Small intestine (tissue), 7 donors: Measurements from ENCODE around the gene LRRC27. TPM values are rescaled to one million over a fixed set of nuclear protein-coding genes. Genes with fewer than 3 reads are reported as not detected.

Source experiments
- DNase-seq, 2 donors: peaks; one replicate each; pipeline versions ENCODE4 v3.0.0 to v3.0.0-alpha.2; 2013
- FAIRE-seq: peaks from 2 replicates; lab custom pipeline; 2012; peaks lifted over from hg19 to GRCh38; lab: Jason Lieb, UNC
- H3K27ac ChIP-seq, 3 donors: one replicate each; pipeline ENCODE4 v1.5.1; 2013; ENCODE audit warnings: low read length in 2 of 3, mild to moderate bottlenecking in 2 of 3, control low read depth in 1 of 3, inconsistent platforms in 1 of 3, low read depth in 1 of 3, moderate library complexity in 1 of 3
- H3K27me3 ChIP-seq, 3 donors: one replicate each; pipeline ENCODE4 v1.6.1; 2013; ENCODE audit warnings: low read length in 3 of 3, inconsistent platforms in 1 of 3; ENCODE audit not compliant: control insufficient read depth in 3 of 3, insufficient read depth in 3 of 3
- H3K36me3 ChIP-seq, 3 donors: one replicate each; pipeline ENCODE4 v1.6.1; 2013; ENCODE audit warnings: low read length in 3 of 3, inconsistent platforms in 1 of 3, low read depth in 1 of 3, mild to moderate bottlenecking in 1 of 3, moderate library complexity in 1 of 3; ENCODE audit not compliant: control insufficient read depth in 3 of 3, insufficient read depth in 2 of 3
- H3K4me1 ChIP-seq, 3 donors: one replicate each; pipeline ENCODE4 v1.6.1; 2013; ENCODE audit warnings: low read length in 2 of 3, inconsistent platforms in 1 of 3, low read depth in 1 of 3, mild to moderate bottlenecking in 1 of 3, moderate library complexity in 1 of 3; ENCODE audit not compliant: control insufficient read depth in 3 of 3, insufficient read depth in 2 of 3
- H3K4me3 ChIP-seq, 3 donors: one replicate each; pipeline ENCODE4 v1.5.1; 2013; ENCODE audit warnings: low read length in 3 of 3, control low read depth in 1 of 3, inconsistent platforms in 1 of 3, low read depth in 1 of 3, mild to moderate bottlenecking in 1 of 3, moderate library complexity in 1 of 3
- H3K9me3 ChIP-seq, 2 donors: one replicate each; pipeline ENCODE4 v1.6.1; 2013; ENCODE audit warnings: low read depth in 1 of 2, low read length in 1 of 2; ENCODE audit not compliant: control insufficient read depth in 2 of 2, insufficient read depth in 1 of 2
- WGBS, 3 donors: extraction: QIAGEN DNeasy Blood & Tissue Kit; methylation state at CpG; one replicate each; pipeline ENCODE4 v1.1.7; 2013; 5-methylcytosine and 5-hydroxymethylcytosine counted together
- polyA plus RNA-seq, 4 donors: library from polyadenylated mRNA; stranded (reverse) in 3 of 4; unstranded in 1 of 4; fragments of 200-250 nt in 3 of 4; fragments of 120-200 nt in 1 of 4; gene quantifications; one replicate each; pipeline versions ENCODE4 v1.2.1 to v1.2.3, GENCODE V29; 2013
- donor health status: healthy with polysubstance abuse.
- donor health status: control.
- donor health status: control.
- donor health status: Bipolar disorder and iron deficiency.
- donor health status: healthy.

The LRRC27 gene
- polyA plus RNA-seq, 4 donors, result 4.7 to 14.1 (median 8.8) TPM

- WGBS, 3 donors, result 74 to 85% (median 76%) methylated on average over 9 of the region's 9 CpGs
- Histone ChIP-seq H3K27ac (no peak overlapping the region), H3K27me3 (no peaks in the 10 kb centered on the region), H3K36me3 (peaks cover 0 to 12% (median 0%) of the 10 kb centered on the region in 3 donors), H3K4me3 (no peak overlapping the region), H3K9me3 (peaks cover 0 to 3% of the 10 kb centered on the region in 2 donors), H3K4me1 (no peaks in the 10 kb centered on the region)
- no peak for DNase-seq
- FAIRE-seq, result no peak
Measured at GRCh38 chr10:132371641-132372081, 39.7 kb downstream of the LRRC27 start.

- H3K4me1 ChIP-seq, result no peaks in the 10 kb centered on the region
- DNase-seq (no peak), FAIRE-seq (no peak)
- H3K36me3 ChIP-seq, result peaks cover 0 to 11% (median 0%) of the 10 kb centered on the region in 3 donors
- 92 to 94% (median 92%) methylated on average over 16 of the region's 16 CpGs for WGBS, 3 donors
- H3K9me3 ChIP-seq, result peaks cover 0 to 3% of the 10 kb centered on the region in 2 donors
- H3K4me3 ChIP-seq, result no peak overlapping the region
- H3K27me3 ChIP-seq, result no peaks in the 10 kb centered on the region
- H3K27ac ChIP-seq, result no peak overlapping the region
Measured at GRCh38 chr10:132372516-132373095, 40.6 kb downstream of the LRRC27 start.

- H3K4me1 ChIP-seq, result no peaks in the 10 kb centered on the region
- peaks cover 0 to 11% (median 0%) of the 10 kb centered on the region in 3 donors for H3K36me3 ChIP-seq
- 79 to 86% (median 85%) methylated on average over 25 of the region's 25 CpGs for WGBS, 3 donors
- H3K9me3 ChIP-seq, result peaks cover 0 to 3% of the 10 kb centered on the region in 2 donors
- DNase-seq (no peak), FAIRE-seq (no peak)
- no peaks in the 10 kb centered on the region for H3K27me3 ChIP-seq
- H3K27ac ChIP-seq, result no peak overlapping the region
- no peak overlapping the region for H3K4me3 ChIP-seq
Measured at GRCh38 chr10:132373241-132373955, 41.4 kb downstream of the LRRC27 start.

GRCh38 chr10:132374176-132374575, 42.2 kb downstream of the LRRC27 start:
- Histone ChIP-seq H3K27me3 (no peaks in the 10 kb centered on the region), H3K36me3 (peaks cover 0 to 13% (median 0%) of the 10 kb centered on the region in 3 donors), H3K27ac (no peak overlapping the region), H3K9me3 (peaks cover 0 to 3% of the 10 kb centered on the region in 2 donors), H3K4me3 (no peak overlapping the region), H3K4me1 (no peaks in the 10 kb centered on the region)
- 79 to 85% (median 80%) methylated on average over 7 to 8 of the region's 8 CpGs for WGBS, 3 donors
- no peak for DNase-seq
- no peak for FAIRE-seq

- no peak overlapping the region for H3K4me3 ChIP-seq
- FAIRE-seq (no peak), DNase-seq (no peak)
- peaks cover 0 to 3% of the 10 kb centered on the region in 2 donors for H3K9me3 ChIP-seq
- H3K4me1 ChIP-seq, result no peaks in the 10 kb centered on the region
- peaks cover 0 to 10% (median 0%) of the 10 kb centered on the region in 3 donors for H3K36me3 ChIP-seq
- 73 to 83% (median 76%) methylated on average over 13 to 14 of the region's 14 CpGs for WGBS, 3 donors
- H3K27ac ChIP-seq, result no peak overlapping the region
- no peaks in the 10 kb centered on the region for H3K27me3 ChIP-seq
Measured at GRCh38 chr10:132374612-132375011, 42.6 kb downstream of the LRRC27 start.

GRCh38 chr10:132375116-132375794, 43.3 kb downstream of the LRRC27 start:
- H3K9me3 ChIP-seq, result peaks cover 0 to 3% of the 10 kb centered on the region in 2 donors
- H3K4me1 ChIP-seq, result no peaks in the 10 kb centered on the region
- H3K27ac ChIP-seq, result no peak overlapping the region
- 86 to 88% (median 87%) methylated on average over 25 to 26 of the region's 26 CpGs for WGBS, 3 donors
- H3K27me3 ChIP-seq, result no peaks in the 10 kb centered on the region
- DNase-seq (no peak), FAIRE-seq (no peak)
- H3K4me3 ChIP-seq, result no peak overlapping the region
- H3K36me3 ChIP-seq, result peaks cover 0 to 5% (median 0%) of the 10 kb centered on the region in 3 donors

- Histone ChIP-seq H3K36me3 (peaks cover 0 to 4% (median 0%) of the 10 kb centered on the region in 3 donors), H3K9me3 (peaks cover 0 to 3% of the 10 kb centered on the region in 2 donors), H3K4me1 (no peaks in the 10 kb centered on the region), H3K27ac (no peak overlapping the region), H3K27me3 (no peaks in the 10 kb centered on the region), H3K4me3 (no peak overlapping the region)
- FAIRE-seq, result no peak
- no peak for DNase-seq
- WGBS, 3 donors, result 74 to 79% (median 76%) methylated on average over 4 of the region's 4 CpGs
Measured at GRCh38 chr10:132375795-132376297, 43.9 kb downstream of the LRRC27 start.

- no peaks in the 10 kb centered on the region for H3K4me1 ChIP-seq
- no peak overlapping the region for H3K4me3 ChIP-seq
- FAIRE-seq, result no peak
- peaks cover 0 to 3% of the 10 kb centered on the region in 2 donors for H3K9me3 ChIP-seq
- WGBS, 3 donors, result 84 to 88% (median 87%) methylated on average over 15 of the region's 15 CpGs
- DNase-seq, result no peak
- H3K36me3 ChIP-seq, result peaks cover 0 to 4% (median 0%) of the 10 kb centered on the region in 3 donors
- no peaks in the 10 kb centered on the region for H3K27me3 ChIP-seq
- no peak overlapping the region for H3K27ac ChIP-seq
Measured at GRCh38 chr10:132376394-132376851, 44.4 kb downstream of the LRRC27 start.
